H1 (cell line): ENCODE measurements around the gene SKP2. TPM values are rescaled to one million over a fixed set of nuclear protein-coding genes. Genes with fewer than 3 reads are reported as not detected.

ENCODE experiments used
- CEBPB ChIP-seq: IDR thresholded peaks from 2 replicates; pipeline ENCODE4 v1.6.1; 2012; ENCODE audit warnings: low read depth, low read length
- polyA plus RNA-seq, 7 experiments: library from polyadenylated mRNA; depleted of rRNA in 3 of 7; stranded (reverse) in 5 of 7; unstranded in 2 of 7; fragments of >200 nt in 5 of 7; fragments of 200-250 nt in 2 of 7; gene quantifications; 1 replicate in 5 of 7; 2 replicates in 1 of 7; 4 replicates in 1 of 7; pipeline versions ENCODE4 v1.2.1 to v1.2.3, GENCODE V29; 2011 to 2013; ENCODE audit warnings: missing spikeins in 2 of 7, mixed read lengths in 2 of 7
- total RNA-seq: library from RNA; stranded (reverse); fragmentation: NEBNext Ultra II Directional; extraction: Animal tissue kit (Norgen Biotek cat#: 25700); gene quantifications from 2 replicates; pipeline ENCODE4 v1.2.1, GENCODE V29; 2021
- TF ChIP-seq, protein P1 (sequence below): fragments of 300-600 bp; sonication (generic); IDR thresholded peaks from 2 replicates; pipeline ENCODE4 v1.7.1; 2012; ENCODE audit warnings: low read length, moderate library complexity, mild to moderate bottlenecking, inconsistent platforms; ENCODE audit not compliant: insufficient replicate concordance

The SKP2 gene
- total and polyA plus RNA-seq, 2 of the 8 experiments (the other 6 are each of a cell fraction or from before 2014, with no cell fraction given): 49.9 to 104 TPM

- TF ChIP-seq, protein P1, sequence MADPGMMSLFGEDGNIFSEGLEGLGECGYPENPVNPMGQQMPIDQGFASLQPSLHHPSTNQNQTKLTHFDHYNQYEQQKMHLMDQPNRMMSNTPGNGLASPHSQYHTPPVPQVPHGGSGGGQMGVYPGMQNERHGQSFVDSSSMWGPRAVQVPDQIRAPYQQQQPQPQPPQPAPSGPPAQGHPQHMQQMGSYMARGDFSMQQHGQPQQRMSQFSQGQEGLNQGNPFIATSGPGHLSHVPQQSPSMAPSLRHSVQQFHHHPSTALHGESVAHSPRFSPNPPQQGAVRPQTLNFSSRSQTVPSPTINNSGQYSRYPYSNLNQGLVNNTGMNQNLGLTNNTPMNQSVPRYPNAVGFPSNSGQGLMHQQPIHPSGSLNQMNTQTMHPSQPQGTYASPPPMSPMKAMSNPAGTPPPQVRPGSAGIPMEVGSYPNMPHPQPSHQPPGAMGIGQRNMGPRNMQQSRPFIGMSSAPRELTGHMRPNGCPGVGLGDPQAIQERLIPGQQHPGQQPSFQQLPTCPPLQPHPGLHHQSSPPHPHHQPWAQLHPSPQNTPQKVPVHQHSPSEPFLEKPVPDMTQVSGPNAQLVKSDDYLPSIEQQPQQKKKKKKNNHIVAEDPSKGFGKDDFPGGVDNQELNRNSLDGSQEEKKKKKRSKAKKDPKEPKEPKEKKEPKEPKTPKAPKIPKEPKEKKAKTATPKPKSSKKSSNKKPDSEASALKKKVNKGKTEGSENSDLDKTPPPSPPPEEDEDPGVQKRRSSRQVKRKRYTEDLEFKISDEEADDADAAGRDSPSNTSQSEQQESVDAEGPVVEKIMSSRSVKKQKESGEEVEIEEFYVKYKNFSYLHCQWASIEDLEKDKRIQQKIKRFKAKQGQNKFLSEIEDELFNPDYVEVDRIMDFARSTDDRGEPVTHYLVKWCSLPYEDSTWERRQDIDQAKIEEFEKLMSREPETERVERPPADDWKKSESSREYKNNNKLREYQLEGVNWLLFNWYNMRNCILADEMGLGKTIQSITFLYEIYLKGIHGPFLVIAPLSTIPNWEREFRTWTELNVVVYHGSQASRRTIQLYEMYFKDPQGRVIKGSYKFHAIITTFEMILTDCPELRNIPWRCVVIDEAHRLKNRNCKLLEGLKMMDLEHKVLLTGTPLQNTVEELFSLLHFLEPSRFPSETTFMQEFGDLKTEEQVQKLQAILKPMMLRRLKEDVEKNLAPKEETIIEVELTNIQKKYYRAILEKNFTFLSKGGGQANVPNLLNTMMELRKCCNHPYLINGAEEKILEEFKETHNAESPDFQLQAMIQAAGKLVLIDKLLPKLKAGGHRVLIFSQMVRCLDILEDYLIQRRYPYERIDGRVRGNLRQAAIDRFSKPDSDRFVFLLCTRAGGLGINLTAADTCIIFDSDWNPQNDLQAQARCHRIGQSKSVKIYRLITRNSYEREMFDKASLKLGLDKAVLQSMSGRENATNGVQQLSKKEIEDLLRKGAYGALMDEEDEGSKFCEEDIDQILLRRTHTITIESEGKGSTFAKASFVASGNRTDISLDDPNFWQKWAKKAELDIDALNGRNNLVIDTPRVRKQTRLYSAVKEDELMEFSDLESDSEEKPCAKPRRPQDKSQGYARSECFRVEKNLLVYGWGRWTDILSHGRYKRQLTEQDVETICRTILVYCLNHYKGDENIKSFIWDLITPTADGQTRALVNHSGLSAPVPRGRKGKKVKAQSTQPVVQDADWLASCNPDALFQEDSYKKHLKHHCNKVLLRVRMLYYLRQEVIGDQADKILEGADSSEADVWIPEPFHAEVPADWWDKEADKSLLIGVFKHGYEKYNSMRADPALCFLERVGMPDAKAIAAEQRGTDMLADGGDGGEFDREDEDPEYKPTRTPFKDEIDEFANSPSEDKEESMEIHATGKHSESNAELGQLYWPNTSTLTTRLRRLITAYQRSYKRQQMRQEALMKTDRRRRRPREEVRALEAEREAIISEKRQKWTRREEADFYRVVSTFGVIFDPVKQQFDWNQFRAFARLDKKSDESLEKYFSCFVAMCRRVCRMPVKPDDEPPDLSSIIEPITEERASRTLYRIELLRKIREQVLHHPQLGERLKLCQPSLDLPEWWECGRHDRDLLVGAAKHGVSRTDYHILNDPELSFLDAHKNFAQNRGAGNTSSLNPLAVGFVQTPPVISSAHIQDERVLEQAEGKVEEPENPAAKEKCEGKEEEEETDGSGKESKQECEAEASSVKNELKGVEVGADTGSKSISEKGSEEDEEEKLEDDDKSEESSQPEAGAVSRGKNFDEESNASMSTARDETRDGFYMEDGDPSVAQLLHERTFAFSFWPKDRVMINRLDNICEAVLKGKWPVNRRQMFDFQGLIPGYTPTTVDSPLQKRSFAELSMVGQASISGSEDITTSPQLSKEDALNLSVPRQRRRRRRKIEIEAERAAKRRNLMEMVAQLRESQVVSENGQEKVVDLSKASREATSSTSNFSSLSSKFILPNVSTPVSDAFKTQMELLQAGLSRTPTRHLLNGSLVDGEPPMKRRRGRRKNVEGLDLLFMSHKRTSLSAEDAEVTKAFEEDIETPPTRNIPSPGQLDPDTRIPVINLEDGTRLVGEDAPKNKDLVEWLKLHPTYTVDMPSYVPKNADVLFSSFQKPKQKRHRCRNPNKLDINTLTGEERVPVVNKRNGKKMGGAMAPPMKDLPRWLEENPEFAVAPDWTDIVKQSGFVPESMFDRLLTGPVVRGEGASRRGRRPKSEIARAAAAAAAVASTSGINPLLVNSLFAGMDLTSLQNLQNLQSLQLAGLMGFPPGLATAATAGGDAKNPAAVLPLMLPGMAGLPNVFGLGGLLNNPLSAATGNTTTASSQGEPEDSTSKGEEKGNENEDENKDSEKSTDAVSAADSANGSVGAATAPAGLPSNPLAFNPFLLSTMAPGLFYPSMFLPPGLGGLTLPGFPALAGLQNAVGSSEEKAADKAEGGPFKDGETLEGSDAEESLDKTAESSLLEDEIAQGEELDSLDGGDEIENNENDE: no peak
- TF ChIP-seq CEBPB: no peak
Measured at GRCh38 chr5:36128795-36129194, 23.1 kb upstream of the SKP2 start (continued).
